ENCODE results near the gene INSL3.
"Not testable (repeated sequence)": the region's sequence is repeated elsewhere in the genome, so short reads cannot be mapped to it uniquely, and the experiment has no call there.

The INSL3 gene

GRCh38 chr19:17778968-17779929 is 42.1 kb downstream of the INSL3 start:
- no peak overlapping the region for H3K9ac ChIP-seq (ENCODE audit: low read length)
- H3K9me2 ChIP-seq (replicated peaks; ENCODE audit: insufficient read depth, low read length), result no peaks in the 10 kb centered on the region
- H3K4me2 ChIP-seq (ENCODE audit: low read depth, low read length), result no peak overlapping the region
- DNase-seq, result no peak
- H3K79me2 ChIP-seq (ENCODE audit: low read length), result no peaks in the 10 kb centered on the region
- no peaks in the 10 kb centered on the region for H3K36me3 ChIP-seq (replicated peaks; ENCODE audit: insufficient read depth, low read length)
- H3K4me1 ChIP-seq (ENCODE audit: low read length), result no peaks in the 10 kb centered on the region
- H3K4me3 ChIP-seq (ENCODE audit: low read length), result no peak overlapping the region
- H3K9me3 ChIP-seq (replicated peaks; ENCODE audit: insufficient read depth, low read length), result no peaks in the 10 kb centered on the region
- H2AFZ ChIP-seq (ENCODE audit: low read length), result no peak overlapping the region
- no peak overlapping the region for H3K27ac ChIP-seq (ENCODE audit: low read length)
- no peak for TF ChIP-seq EZH2phosphoT487 (IDR thresholded peaks at IDR 0.05; ENCODE audit: low read length)
- no peak for TF ChIP-seq EZH2 (optimal IDR thresholded peaks at IDR 0.05; ENCODE audit: low read depth, low read length)
- no peak for TF ChIP-seq CTCF (IDR thresholded peaks at IDR 0.05; ENCODE audit: low read length)
- no peaks in the 10 kb centered on the region for H3F3A ChIP-seq (ENCODE audit: insufficient read depth, low read length)
- H3K27me3 ChIP-seq (replicated peaks; ENCODE audit: insufficient read depth, low read length), result no peaks in the 10 kb centered on the region
- H4K20me1 ChIP-seq (ENCODE audit: insufficient read depth, low read length), result no peaks in the 10 kb centered on the region

- Histone ChIP-seq H3K9me2 (replicated peaks; ENCODE audit: insufficient read depth, low read length) (no peaks in the 10 kb centered on the region), H2AFZ (ENCODE audit: low read length) (no peak overlapping the region), H3K9ac (ENCODE audit: low read length) (no peak overlapping the region), H3K27ac (ENCODE audit: low read length) (no peak overlapping the region), H3F3A (ENCODE audit: insufficient read depth, low read length) (no peaks in the 10 kb centered on the region), H3K4me1 (ENCODE audit: low read length) (no peaks in the 10 kb centered on the region), H3K9me3 (replicated peaks; ENCODE audit: insufficient read depth, low read length) (no peaks in the 10 kb centered on the region), H3K27me3 (replicated peaks; ENCODE audit: insufficient read depth, low read length) (no peaks in the 10 kb centered on the region), H3K4me2 (ENCODE audit: low read depth, low read length) (no peak overlapping the region), H3K79me2 (ENCODE audit: low read length) (no peaks in the 10 kb centered on the region), H3K36me3 (replicated peaks; ENCODE audit: insufficient read depth, low read length) (no peaks in the 10 kb centered on the region), H3K4me3 (ENCODE audit: low read length) (no peak overlapping the region), H4K20me1 (ENCODE audit: insufficient read depth, low read length) (no peaks in the 10 kb centered on the region)
- TF ChIP-seq CTCF (IDR thresholded peaks at IDR 0.05; ENCODE audit: low read length) (no peak), EZH2 (optimal IDR thresholded peaks at IDR 0.05; ENCODE audit: low read depth, low read length) (no peak), EZH2phosphoT487 (IDR thresholded peaks at IDR 0.05; ENCODE audit: low read length) (no peak)
- DNase-seq, result no peak
Observed at GRCh38 chr19:17778251-17778967, 42.9 kb downstream of the INSL3 start.

GRCh38 chr19:17777840-17778239 is 43.5 kb downstream of the INSL3 start:
- H3K27ac ChIP-seq (ENCODE audit: low read length); H3K36me3 ChIP-seq (replicated peaks; ENCODE audit: insufficient read depth, low read length); H3K4me3 ChIP-seq (ENCODE audit: low read length); H4K20me1 ChIP-seq (ENCODE audit: insufficient read depth, low read length); H2AFZ ChIP-seq (ENCODE audit: low read length); H3K9ac ChIP-seq (ENCODE audit: low read length); H3K4me2 ChIP-seq (ENCODE audit: low read depth, low read length); H3K4me1 ChIP-seq (ENCODE audit: low read length); H3K9me2 ChIP-seq (replicated peaks; ENCODE audit: insufficient read depth, low read length); H3K79me2 ChIP-seq (ENCODE audit: low read length); H3F3A ChIP-seq (ENCODE audit: insufficient read depth, low read length); DNase-seq; H3K27me3 ChIP-seq (replicated peaks; ENCODE audit: insufficient read depth, low read length); H3K9me3 ChIP-seq (replicated peaks; ENCODE audit: insufficient read depth, low read length): not testable (repeated sequence)
